ENCODE data around the gene PRKCQ.

Gene PRKCQ

GRCh38 chr10:6516281-6516928 is 63.7 kb downstream of the PRKCQ start:
- no peak for TF ChIP-seq CTCF (IDR thresholded peaks at IDR 0.05)

GRCh38 chr10:6514844-6515780 is 65.0 kb downstream of the PRKCQ start:
- no peak for TF ChIP-seq CTCF (IDR thresholded peaks at IDR 0.05)

- TF ChIP-seq CTCF (IDR thresholded peaks at IDR 0.05): no peak
These were observed 65.9 kb downstream of the PRKCQ start for GRCh38 chr10:6514180-6514579.

- TF ChIP-seq CTCF (IDR thresholded peaks at IDR 0.05): no peak
These were observed 66.6 kb downstream of the PRKCQ start for GRCh38 chr10:6513476-6513875.

GRCh38 chr10:6512182-6512581 is 67.9 kb downstream of the PRKCQ start:
- no peak for TF ChIP-seq CTCF (IDR thresholded peaks at IDR 0.05)

GRCh38 chr10:6511347-6511746 is 68.7 kb downstream of the PRKCQ start:
- TF ChIP-seq CTCF (IDR thresholded peaks at IDR 0.05): no peak

GRCh38 chr10:6507311-6507710 is 72.8 kb downstream of the PRKCQ start:
- no peak for TF ChIP-seq CTCF (IDR thresholded peaks at IDR 0.05)
